Mucosa of stomach (tissue), 1 donor: ENCODE data around the gene HRCT1.
"Not testable (repeated sequence)": the region's sequence is repeated elsewhere in the genome, so short reads cannot be mapped to it uniquely, and the experiment has no call there.

ENCODE experiments used
- H3K27me3 ChIP-seq: one replicate; pipeline ENCODE4 v1.7.0; 2013; ENCODE audit warnings: mild to moderate bottlenecking, low read length; ENCODE audit not compliant: control insufficient read depth, insufficient read depth
- H3K36me3 ChIP-seq: one replicate; pipeline ENCODE4 v1.7.0; 2013; ENCODE audit warnings: low read length; ENCODE audit not compliant: control insufficient read depth, insufficient read depth
- H3K4me1 ChIP-seq: one replicate; pipeline ENCODE4 v1.7.0; 2013; ENCODE audit warnings: mild to moderate bottlenecking, low read length; ENCODE audit not compliant: control insufficient read depth, insufficient read depth
- H3K4me3 ChIP-seq: one replicate; pipeline ENCODE4 v1.7.0; 2013; ENCODE audit warnings: low read length
- H3K9ac ChIP-seq: one replicate; pipeline ENCODE4 v1.7.0; 2013; ENCODE audit warnings: mild to moderate bottlenecking, low read length, moderate library complexity
- H3K9me3 ChIP-seq: one replicate; pipeline ENCODE4 v1.7.0; 2013; ENCODE audit warnings: mild to moderate bottlenecking, low read length, moderate library complexity; ENCODE audit not compliant: control insufficient read depth
- donor health status: Pancreatic carcinoma.

The HRCT1 gene

GRCh38 chr9:35911690-35912089 is 5.7 kb downstream of the HRCT1 start:
- Histone ChIP-seq H3K4me1 (peaks cover 61% of the 10 kb centered on the region), H3K4me3 (no peak overlapping the region), H3K27me3 (no peaks in the 10 kb centered on the region), H3K9me3 (no peaks in the 10 kb centered on the region), H3K9ac (no peak overlapping the region), H3K36me3 (no peaks in the 10 kb centered on the region)

GRCh38 chr9:35912791-35913400 is 6.9 kb downstream of the HRCT1 start:
- Histone ChIP-seq H3K27me3 (no peaks in the 10 kb centered on the region), H3K4me3 (no peak overlapping the region), H3K4me1 (peaks cover 49% of the 10 kb centered on the region), H3K36me3 (no peaks in the 10 kb centered on the region), H3K9me3 (no peaks in the 10 kb centered on the region), H3K9ac (no peak overlapping the region)

GRCh38 chr9:35913429-35913828 is 7.4 kb downstream of the HRCT1 start:
- H3K27me3 ChIP-seq, H3K4me3 ChIP-seq, H3K36me3 ChIP-seq, H3K9me3 ChIP-seq, H3K9ac ChIP-seq: not testable (repeated sequence)
- peaks cover 44% of the 10 kb centered on the region for H3K4me1 ChIP-seq

DNA sequence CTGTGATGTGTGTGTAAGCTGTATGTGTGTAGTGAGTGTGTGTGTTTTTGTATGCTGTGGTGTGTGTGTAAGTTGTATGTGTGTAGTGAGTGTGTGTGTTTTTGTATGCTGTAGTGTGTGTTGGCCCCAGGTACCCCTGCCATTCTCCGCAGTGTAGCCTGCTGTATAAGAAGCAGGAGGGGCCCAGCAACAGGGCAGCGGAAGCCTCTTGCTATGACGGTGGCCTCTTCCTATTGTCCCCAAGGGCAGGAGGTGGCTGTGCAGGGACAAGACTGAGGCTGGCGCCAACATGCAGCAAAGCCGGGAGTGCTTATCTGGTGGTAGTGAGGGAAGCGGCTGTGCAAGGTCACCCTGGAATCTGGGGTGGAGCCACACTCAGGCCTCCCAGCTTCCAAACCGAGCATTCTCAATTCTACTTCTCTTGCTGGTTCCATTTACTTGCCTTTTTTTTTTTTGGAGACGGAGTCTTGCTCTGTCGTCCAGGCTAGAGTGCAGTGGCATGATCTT is 8.4 kb downstream of the HRCT1 start:
- H3K4me3 ChIP-seq: no peak overlapping the region
- peaks cover 34% of the 10 kb centered on the region for H3K4me1 ChIP-seq
- H3K9ac ChIP-seq: no peak overlapping the region

GRCh38 chr9:35915681-35916294 is 9.8 kb downstream of the HRCT1 start:
- H3K9me3 ChIP-seq: no peaks in the 10 kb centered on the region
- H3K4me1 ChIP-seq: peaks cover 20% of the 10 kb centered on the region
- H3K27me3 ChIP-seq: no peaks in the 10 kb centered on the region
- no peaks in the 10 kb centered on the region for H3K36me3 ChIP-seq
- no peak overlapping the region for H3K4me3 ChIP-seq
- no peak overlapping the region for H3K9ac ChIP-seq

More for the DNA sequence above, 8.4 kb downstream of the HRCT1 start:
- no peaks in the 10 kb centered on the region for H3K36me3 ChIP-seq
- H3K9me3 ChIP-seq: no peaks in the 10 kb centered on the region
- no peaks in the 10 kb centered on the region for H3K27me3 ChIP-seq

- Histone ChIP-seq H3K4me3 (no peak overlapping the region), H3K36me3 (no peaks in the 10 kb centered on the region), H3K9me3 (no peaks in the 10 kb centered on the region), H3K9ac (no peak overlapping the region), H3K27me3 (no peaks in the 10 kb centered on the region), H3K4me1 (peaks cover 17% of the 10 kb centered on the region)
Measured at GRCh38 chr9:35917261-35917660, 11.3 kb downstream of the HRCT1 start.

- no peak overlapping the region for H3K9ac ChIP-seq
- H3K4me3 ChIP-seq: no peak overlapping the region
- no peaks in the 10 kb centered on the region for H3K9me3 ChIP-seq
- H3K36me3 ChIP-seq: no peaks in the 10 kb centered on the region
- H3K27me3 ChIP-seq: no peaks in the 10 kb centered on the region
- H3K4me1 ChIP-seq: peaks cover 23% of the 10 kb centered on the region
Measured at GRCh38 chr9:35918780-35919179, 12.8 kb downstream of the HRCT1 start.

- no peaks in the 10 kb centered on the region for H3K27me3 ChIP-seq
- H3K9me3 ChIP-seq: no peaks in the 10 kb centered on the region
- peaks cover 25% of the 10 kb centered on the region for H3K4me1 ChIP-seq
- no peak overlapping the region for H3K4me3 ChIP-seq
- no peak overlapping the region for H3K9ac ChIP-seq
- H3K36me3 ChIP-seq: no peaks in the 10 kb centered on the region
Measured at GRCh38 chr9:35919212-35920008, 13.4 kb downstream of the HRCT1 start.

DNA sequence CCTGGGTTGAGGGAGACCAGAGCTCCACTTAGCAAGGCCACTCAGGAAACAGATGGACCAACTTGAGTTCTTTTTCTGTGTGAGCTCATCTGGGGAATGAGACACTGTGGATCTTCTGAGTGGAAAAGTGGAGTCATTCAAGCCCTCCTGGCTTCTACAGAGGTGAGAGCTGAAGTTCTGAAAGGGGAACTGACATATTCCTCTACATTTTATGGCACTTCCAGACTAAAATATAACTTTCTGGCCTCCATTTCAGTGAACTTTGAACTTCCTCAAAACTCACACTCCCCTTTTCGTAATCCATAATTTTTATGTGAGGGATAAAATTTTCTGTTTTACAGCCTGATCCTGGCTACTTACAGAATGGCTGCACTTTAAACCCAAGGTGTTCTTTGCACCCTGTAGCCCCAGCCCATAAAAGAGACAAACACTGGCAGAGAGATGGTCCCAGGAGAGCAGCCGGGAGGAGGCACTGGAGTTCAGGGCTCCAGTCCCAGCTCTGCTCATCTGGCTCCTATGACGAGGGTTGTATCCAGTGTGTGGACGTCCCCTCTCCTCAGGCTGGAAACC is 14.1 kb downstream of the HRCT1 start:
- Histone ChIP-seq H3K9ac (no peak overlapping the region), H3K27me3 (no peaks in the 10 kb centered on the region), H3K9me3 (no peaks in the 10 kb centered on the region), H3K4me1 (peaks cover 19% of the 10 kb centered on the region), H3K4me3 (no peak overlapping the region), H3K36me3 (no peaks in the 10 kb centered on the region)

- H3K27me3 ChIP-seq: no peaks in the 10 kb centered on the region
- H3K36me3 ChIP-seq: no peaks in the 10 kb centered on the region
- peaks cover 11% of the 10 kb centered on the region for H3K4me1 ChIP-seq
- no peak overlapping the region for H3K4me3 ChIP-seq
- no peak overlapping the region for H3K9ac ChIP-seq
- H3K9me3 ChIP-seq: no peaks in the 10 kb centered on the region
Measured at GRCh38 chr9:35923598-35923926, 17.6 kb downstream of the HRCT1 start.

- H3K4me3 ChIP-seq: no peak overlapping the region
- H3K4me1 ChIP-seq: peaks cover 11% of the 10 kb centered on the region
- no peaks in the 10 kb centered on the region for H3K9me3 ChIP-seq
- no peaks in the 10 kb centered on the region for H3K36me3 ChIP-seq
- H3K27me3 ChIP-seq: no peaks in the 10 kb centered on the region
- H3K9ac ChIP-seq: no peak overlapping the region
Measured at GRCh38 chr9:35923927-35924763, 18.1 kb downstream of the HRCT1 start.
